Esophagus squamous epithelium (tissue), 5 donors: ENCODE data around the gene TBL1X. TPM values are rescaled to one million over a fixed set of nuclear protein-coding genes. Genes with fewer than 3 reads are reported as not detected.
"Not testable (repeated sequence)": the region's sequence is repeated elsewhere in the genome, so short reads cannot be mapped to it uniquely, and the experiment has no call there.

Source experiments
- DNase-seq: peaks from one replicate; lab custom pipeline; 2025; lab: John Stamatoyannopoulos, UW
- H3K27ac ChIP-seq, 4 donors: fragments of 200-600 bp; sonication (generic); one replicate each; pipeline ENCODE4 v1.5.1; 2016 to 2019; ENCODE audit warnings: mild to moderate bottlenecking in 1 of 4
- H3K27me3 ChIP-seq, 4 donors: fragments of 200-600 bp; sonication (generic); 1 replicate in 3 of 4; 2 replicates in 1 of 4; pipeline versions ENCODE4 v1.5.1 to v1.6.0; 2017 to 2021; ENCODE audit warnings: antibody characterized with exemption in 1 of 4
- H3K36me3 ChIP-seq, 3 donors: fragments of 200-600 bp; sonication (generic); one replicate each; pipeline ENCODE4 v1.5.1; 2016 to 2019
- H3K4me1 ChIP-seq, 3 donors: fragments of 200-600 bp; sonication (generic); one replicate each; pipeline ENCODE4 v1.5.1; 2017 to 2019
- H3K4me3 ChIP-seq, 4 donors: fragments of 200-600 bp; sonication (generic); 1 replicate in 3 of 4; 2 replicates in 1 of 4; pipeline ENCODE4 v1.5.1; 2016 to 2019; ENCODE audit warnings: mild to moderate bottlenecking in 2 of 4, moderate library complexity in 1 of 4
- H3K9me3 ChIP-seq, 3 donors: fragments of 200-600 bp; sonication (generic); one replicate each; pipeline ENCODE4 v1.5.1; 2016 to 2019
- CTCF ChIP-seq, 6 experiments: fragments of 450-650 bp in 4 of 6; fragments of 200-600 bp in 2 of 6; sonication (generic) in 2 of 6; IDR thresholded peaks; one replicate each; pipeline ENCODE4 v1.5.1; 2016 to 2019; ENCODE audit warnings: antibody characterized with exemption in 6 of 6, mild to moderate bottlenecking in 4 of 6, moderate library complexity in 4 of 6
- POLR2A ChIP-seq, 4 donors: fragments of 450-650 bp; IDR thresholded peaks; one replicate each; pipeline ENCODE4 v1.6.1; 2017; ENCODE audit warnings: antibody characterized with exemption in 4 of 4, mild to moderate bottlenecking in 4 of 4, moderate library complexity in 3 of 4
- WGBS, 2 donors: methylation state at CpG; one replicate each; pipeline ENCODE4 v1.1.5; 2018; 5-methylcytosine and 5-hydroxymethylcytosine counted together
- intact Hi-C: fragments of 100-400 bp; cut with DNase I; formaldehyde crosslinking; loops from one replicate; pipeline ENCODE4 v1.15.0; 2022
- total RNA-seq, 4 donors: library from RNA; depleted of rRNA; stranded (reverse); fragments of >200 nt; gene quantifications; one replicate each; pipeline ENCODE4 v1.1.0, GENCODE V29; 2016
- donor health status: DM: yes; HTN: yes; CAD: no.

TBL1X gene
- total RNA-seq, 4 donors from 2014 or later, result 17.5 to 24.2 (median 21.8) TPM

GRCh38 chrX:9473708-9474107 is 8.8 kb downstream of the TBL1X start:
- Histone ChIP-seq H3K4me3 (no peak overlapping the region), H3K27me3 (no peaks in the 10 kb centered on the region), H3K36me3 (no peaks in the 10 kb centered on the region), H3K27ac (no peak overlapping the region), H3K4me1 (peaks cover 0 to 3% (median 0%) of the 10 kb centered on the region in 3 donors), H3K9me3 (no peaks in the 10 kb centered on the region)
- no peak for DNase-seq
- intact Hi-C loops, result no loop called here
- 77 to 90% methylated on average over 2 of the region's 2 CpGs for WGBS, 2 donors
- TF ChIP-seq POLR2A (IDR thresholded peaks at IDR 0.05), result no peak
- TF ChIP-seq CTCF (IDR thresholded peaks at IDR 0.05), result no peak

- H3K27me3 ChIP-seq, intact Hi-C loops, H3K4me1 ChIP-seq, H3K4me3 ChIP-seq, H3K36me3 ChIP-seq, H3K27ac ChIP-seq, DNase-seq, H3K9me3 ChIP-seq: not testable (repeated sequence)
- WGBS, 2 donors, result 80 to 82% methylated on average over 4 of the region's 4 CpGs
Measured at GRCh38 chrX:9475417-9475816, 10.6 kb downstream of the TBL1X start.

- H3K4me3 ChIP-seq, result no peak overlapping the region
- H3K27me3 ChIP-seq, result no peaks in the 10 kb centered on the region
- no peak overlapping the region for H3K27ac ChIP-seq
- no peaks in the 10 kb centered on the region for H3K9me3 ChIP-seq
- H3K36me3 ChIP-seq, result no peaks in the 10 kb centered on the region
- no peaks in the 10 kb centered on the region for H3K4me1 ChIP-seq
- intact Hi-C loops, result no loop called here
- WGBS, 2 donors, result 74 to 100% methylated on average over 1 of the region's 1 CpG
- no peak for DNase-seq
- TF ChIP-seq CTCF (IDR thresholded peaks at IDR 0.05) (no peak), POLR2A (IDR thresholded peaks at IDR 0.05) (no peak)
Measured at GRCh38 chrX:9475984-9476383, 11.1 kb downstream of the TBL1X start.

- 61 to 84% methylated on average over 3 of the region's 3 CpGs for WGBS, 2 donors
- intact Hi-C loops, result no loop called here
- H3K27me3 ChIP-seq, result no peaks in the 10 kb centered on the region
- H3K36me3 ChIP-seq, result no peaks in the 10 kb centered on the region
- TF ChIP-seq CTCF (IDR thresholded peaks at IDR 0.05), result no peak
- no peak for TF ChIP-seq POLR2A (IDR thresholded peaks at IDR 0.05)
- no peak overlapping the region for H3K27ac ChIP-seq
- no peak overlapping the region for H3K4me3 ChIP-seq
- H3K9me3 ChIP-seq, result no peaks in the 10 kb centered on the region
- DNase-seq, result no peak
- no peaks in the 10 kb centered on the region for H3K4me1 ChIP-seq
Measured at GRCh38 chrX:9476810-9477575, 12.1 kb downstream of the TBL1X start.

GRCh38 chrX:9482408-9482807 is 17.6 kb downstream of the TBL1X start:
- no peaks in the 10 kb centered on the region for H3K27me3 ChIP-seq
- TF ChIP-seq POLR2A (IDR thresholded peaks at IDR 0.05), result no peak
- TF ChIP-seq CTCF (IDR thresholded peaks at IDR 0.05), result no peak
- 32 to 57% methylated on average over 2 of the region's 2 CpGs for WGBS, 2 donors
- intact Hi-C loops, result no loop called here
- no peaks in the 10 kb centered on the region for H3K36me3 ChIP-seq
- H3K4me3 ChIP-seq, result no peak overlapping the region
- DNase-seq, result no peak
- H3K4me1 ChIP-seq, result no peaks in the 10 kb centered on the region
- H3K9me3 ChIP-seq, result no peaks in the 10 kb centered on the region
- H3K27ac ChIP-seq, result no peak overlapping the region
